ENCODE measurements around the gene FAM228B.

The FAM228B gene

GRCh38 chr2:24159708-24160107 is 36.4 kb downstream of the FAM228B start:
- no peaks in the 10 kb centered on the region for H3K36me3 ChIP-seq (ENCODE audit: insufficient read depth, low read length)
- no peak overlapping the region for H3K9ac ChIP-seq (ENCODE audit: low read depth, low read length)
- H3K9me3 ChIP-seq (ENCODE audit: control insufficient read depth, insufficient read depth, low read length) = no peaks in the 10 kb centered on the region
- no peaks in the 10 kb centered on the region for H3K4me1 ChIP-seq (ENCODE audit: insufficient read depth, low read length)

GRCh38 chr2:24160761-24161160 is 37.5 kb downstream of the FAM228B start:
- H3K36me3 ChIP-seq (ENCODE audit: insufficient read depth, low read length) = no peaks in the 10 kb centered on the region
- H3K9ac ChIP-seq (ENCODE audit: low read depth, low read length) = no peak overlapping the region
- no peaks in the 10 kb centered on the region for H3K9me3 ChIP-seq (ENCODE audit: control insufficient read depth, insufficient read depth, low read length)
- no peaks in the 10 kb centered on the region for H3K4me1 ChIP-seq (ENCODE audit: insufficient read depth, low read length)

GRCh38 chr2:24162494-24162893 is 39.2 kb downstream of the FAM228B start:
- Histone ChIP-seq H3K9me3 (ENCODE audit: control insufficient read depth, insufficient read depth, low read length) (no peaks in the 10 kb centered on the region), H3K36me3 (ENCODE audit: insufficient read depth, low read length) (no peaks in the 10 kb centered on the region), H3K9ac (ENCODE audit: low read depth, low read length) (no peak overlapping the region), H3K4me1 (ENCODE audit: insufficient read depth, low read length) (0 out of 2 replicates have a peak, but pooled peaks cover 3% of the 10 kb centered on the region)

- Histone ChIP-seq H3K9me3 (ENCODE audit: control insufficient read depth, insufficient read depth, low read length) (no peaks in the 10 kb centered on the region), H3K9ac (ENCODE audit: low read depth, low read length) (no peak overlapping the region), H3K36me3 (ENCODE audit: insufficient read depth, low read length) (no peaks in the 10 kb centered on the region), H3K4me1 (ENCODE audit: insufficient read depth, low read length) (0 out of 2 replicates have a peak, but pooled peaks cover 3% of the 10 kb centered on the region)
Measured at GRCh38 chr2:24163186-24163585, 39.9 kb downstream of the FAM228B start.

- Histone ChIP-seq H3K36me3 (ENCODE audit: insufficient read depth, low read length) (no peaks in the 10 kb centered on the region), H3K9me3 (ENCODE audit: control insufficient read depth, insufficient read depth, low read length) (no peaks in the 10 kb centered on the region)
Measured at GRCh38 chr2:24163601-24164000, 40.3 kb downstream of the FAM228B start.

GRCh38 chr2:24164416-24164973 is 41.2 kb downstream of the FAM228B start:
- Histone ChIP-seq H3K36me3 (ENCODE audit: insufficient read depth, low read length) (no peaks in the 10 kb centered on the region), H3K4me1 (ENCODE audit: insufficient read depth, low read length) (0 out of 2 replicates have a peak, but pooled peaks cover 3% of the 10 kb centered on the region), H3K9me3 (ENCODE audit: control insufficient read depth, insufficient read depth, low read length) (no peaks in the 10 kb centered on the region), H3K9ac (ENCODE audit: low read depth, low read length) (no peak overlapping the region)

More at GRCh38 chr2:24163601-24164000, 40.3 kb downstream of the FAM228B start:
- Histone ChIP-seq H3K9ac (ENCODE audit: low read depth, low read length) (no peak overlapping the region), H3K4me1 (ENCODE audit: insufficient read depth, low read length) (0 out of 2 replicates have a peak, but pooled peaks cover 3% of the 10 kb centered on the region)

GRCh38 chr2:24169023-24169422 is 45.8 kb downstream of the FAM228B start:
- H3K9me3 ChIP-seq (ENCODE audit: control insufficient read depth, insufficient read depth, low read length) = no peaks in the 10 kb centered on the region
- no peaks in the 10 kb centered on the region for H3K36me3 ChIP-seq (ENCODE audit: insufficient read depth, low read length)
- 0 out of 2 replicates have a peak, but pooled peaks cover 3% of the 10 kb centered on the region for H3K4me1 ChIP-seq (ENCODE audit: insufficient read depth, low read length)
- no peak overlapping the region for H3K9ac ChIP-seq (ENCODE audit: low read depth, low read length)

- no peaks in the 10 kb centered on the region for H3K4me1 ChIP-seq (ENCODE audit: insufficient read depth, low read length)
Measured at GRCh38 chr2:24174851-24175277, 51.6 kb downstream of the FAM228B start, which contains the start of gene FAM228A. Gene FAM228A (plus strand): TSS chr2:24175053. CDS start chr2:24175481, 428 bp downstream.

GRCh38 chr2:24175631-24176187 is 52.4 kb downstream of the FAM228B start:
- no peaks in the 10 kb centered on the region for H3K36me3 ChIP-seq (ENCODE audit: insufficient read depth, low read length)
- H3K9me3 ChIP-seq (ENCODE audit: control insufficient read depth, insufficient read depth, low read length) = no peaks in the 10 kb centered on the region
- H3K9ac ChIP-seq (ENCODE audit: low read depth, low read length) = no peak overlapping the region
- H3K4me1 ChIP-seq (ENCODE audit: insufficient read depth, low read length) = no peaks in the 10 kb centered on the region

More at GRCh38 chr2:24174851-24175277, 51.6 kb downstream of the FAM228B start, which contains the start of gene FAM228A:
- H3K36me3 ChIP-seq (ENCODE audit: insufficient read depth, low read length) = no peaks in the 10 kb centered on the region
- H3K9ac ChIP-seq (ENCODE audit: low read depth, low read length) = no peak within 1 kb of the TSS
- no peaks in the 10 kb centered on the region for H3K9me3 ChIP-seq (ENCODE audit: control insufficient read depth, insufficient read depth, low read length)

- Histone ChIP-seq H3K36me3 (ENCODE audit: insufficient read depth, low read length) (no peaks in the 10 kb centered on the region), H3K9me3 (ENCODE audit: control insufficient read depth, insufficient read depth, low read length) (no peaks in the 10 kb centered on the region), H3K9ac (ENCODE audit: low read depth, low read length) (no peak overlapping the region), H3K4me1 (ENCODE audit: insufficient read depth, low read length) (no peaks in the 10 kb centered on the region)
Measured at GRCh38 chr2:24176326-24176725, 53.1 kb downstream of the FAM228B start.

GRCh38 chr2:24179683-24180082 is 56.4 kb downstream of the FAM228B start:
- H3K9me3 ChIP-seq (ENCODE audit: control insufficient read depth, insufficient read depth, low read length) = no peaks in the 10 kb centered on the region
- H3K9ac ChIP-seq (ENCODE audit: low read depth, low read length) = no peak overlapping the region
- no peaks in the 10 kb centered on the region for H3K4me1 ChIP-seq (ENCODE audit: insufficient read depth, low read length)
- H3K36me3 ChIP-seq (ENCODE audit: insufficient read depth, low read length) = no peaks in the 10 kb centered on the region

- H3K9ac ChIP-seq (ENCODE audit: low read depth, low read length) = no peak overlapping the region
- no peaks in the 10 kb centered on the region for H3K4me1 ChIP-seq (ENCODE audit: insufficient read depth, low read length)
- no peaks in the 10 kb centered on the region for H3K9me3 ChIP-seq (ENCODE audit: control insufficient read depth, insufficient read depth, low read length)
- H3K36me3 ChIP-seq (ENCODE audit: insufficient read depth, low read length) = no peaks in the 10 kb centered on the region
Measured at GRCh38 chr2:24181849-24182248, 58.6 kb downstream of the FAM228B start.

GRCh38 chr2:24182507-24182906 is 59.2 kb downstream of the FAM228B start:
- Histone ChIP-seq H3K9me3 (ENCODE audit: control insufficient read depth, insufficient read depth, low read length) (no peaks in the 10 kb centered on the region), H3K9ac (ENCODE audit: low read depth, low read length) (no peak overlapping the region), H3K4me1 (ENCODE audit: insufficient read depth, low read length) (no peaks in the 10 kb centered on the region), H3K36me3 (ENCODE audit: insufficient read depth, low read length) (no peaks in the 10 kb centered on the region)

- H3K9ac ChIP-seq (ENCODE audit: low read depth, low read length) = no peak overlapping the region
- no peaks in the 10 kb centered on the region for H3K4me1 ChIP-seq (ENCODE audit: insufficient read depth, low read length)
- H3K9me3 ChIP-seq (ENCODE audit: control insufficient read depth, insufficient read depth, low read length) = no peaks in the 10 kb centered on the region
- no peaks in the 10 kb centered on the region for H3K36me3 ChIP-seq (ENCODE audit: insufficient read depth, low read length)
Measured at GRCh38 chr2:24183366-24184069, 60.2 kb downstream of the FAM228B start.

- no peaks in the 10 kb centered on the region for H3K36me3 ChIP-seq (ENCODE audit: insufficient read depth, low read length)
- no peak overlapping the region for H3K9ac ChIP-seq (ENCODE audit: low read depth, low read length)
- no peaks in the 10 kb centered on the region for H3K9me3 ChIP-seq (ENCODE audit: control insufficient read depth, insufficient read depth, low read length)
- H3K4me1 ChIP-seq (ENCODE audit: insufficient read depth, low read length) = no peaks in the 10 kb centered on the region
Measured at GRCh38 chr2:24189551-24189950, 66.3 kb downstream of the FAM228B start.

Data from ES-I3 (cell line).